Measurements from ENCODE around the gene NECAB3.
"Not testable (repeated sequence)": the region's sequence is repeated elsewhere in the genome, so short reads cannot be mapped to it uniquely, and the experiment has no call there.

The NECAB3 gene

GRCh38 chr20:33647603-33648395, 26.4 kb downstream of the NECAB3 start:
- Histone ChIP-seq H2AFZ (ENCODE audit: low read length) (no peak overlapping the region), H3K9me2 (replicated peaks; ENCODE audit: insufficient read depth, low read length) (no peaks in the 10 kb centered on the region), H3K79me2 (ENCODE audit: low read length) (no peaks in the 10 kb centered on the region), H3K4me3 (ENCODE audit: low read length) (no peak overlapping the region), H3F3A (ENCODE audit: insufficient read depth, low read length) (peaks cover 24% of the 10 kb centered on the region), H3K4me2 (ENCODE audit: low read depth, low read length) (peak overlapping the region; percentile 54), H3K27ac (ENCODE audit: low read length) (peak overlapping the region; percentile 65; the same call in 1 of the 2 replicates), H3K4me1 (ENCODE audit: low read length) (peaks cover 24% of the 10 kb centered on the region), H3K9me3 (replicated peaks; ENCODE audit: insufficient read depth, low read length) (no peaks in the 10 kb centered on the region), H3K27me3 (replicated peaks; ENCODE audit: insufficient read depth, low read length) (no peaks in the 10 kb centered on the region), H3K36me3 (replicated peaks; ENCODE audit: insufficient read depth, low read length) (no peaks in the 10 kb centered on the region; the same call in 1 of the 2 replicates), H3K9ac (ENCODE audit: low read length) (no peak overlapping the region; the same call in 1 of the 2 replicates), H4K20me1 (ENCODE audit: insufficient read depth, low read length) (no peaks in the 10 kb centered on the region)
- DNase-seq = peak; percentile 86
- TF ChIP-seq EZH2 (optimal IDR thresholded peaks at IDR 0.05; ENCODE audit: low read depth, low read length) (no peak), CTCF (IDR thresholded peaks at IDR 0.05; ENCODE audit: low read length) (0 out of 2 replicates have a peak, but pooled peaks have one; percentile 13), EZH2phosphoT487 (IDR thresholded peaks at IDR 0.05; ENCODE audit: low read length) (no peak)

- H3K27me3 ChIP-seq (replicated peaks; ENCODE audit: insufficient read depth, low read length); H3K79me2 ChIP-seq (ENCODE audit: low read length); H3K36me3 ChIP-seq (replicated peaks; ENCODE audit: insufficient read depth, low read length); H3K9me3 ChIP-seq (replicated peaks; ENCODE audit: insufficient read depth, low read length); H2AFZ ChIP-seq (ENCODE audit: low read length); H3K4me3 ChIP-seq (ENCODE audit: low read length); H3K9me2 ChIP-seq (replicated peaks; ENCODE audit: insufficient read depth, low read length); H4K20me1 ChIP-seq (ENCODE audit: insufficient read depth, low read length); DNase-seq; H3K9ac ChIP-seq (ENCODE audit: low read length): not testable (repeated sequence)
- peak overlapping the region; percentile 65; the same call in 1 of the 2 replicates for H3K27ac ChIP-seq (ENCODE audit: low read length)
- peak overlapping the region; percentile 54; the same call in 1 of the 2 replicates for H3K4me2 ChIP-seq (ENCODE audit: low read depth, low read length)
- peaks cover 24% of the 10 kb centered on the region for H3K4me1 ChIP-seq (ENCODE audit: low read length)
- H3F3A ChIP-seq (ENCODE audit: insufficient read depth, low read length) = peaks cover 24% of the 10 kb centered on the region
Observed at GRCh38 chr20:33646959-33647602, 27.1 kb downstream of the NECAB3 start.

GRCh38 chr20:33646191-33646590, 28.0 kb downstream of the NECAB3 start:
- H3K4me1 ChIP-seq (ENCODE audit: low read length) = peaks cover 24% of the 10 kb centered on the region
- no peaks in the 10 kb centered on the region for H3K27me3 ChIP-seq (replicated peaks; ENCODE audit: insufficient read depth, low read length)
- no peak overlapping the region for H3K4me2 ChIP-seq (ENCODE audit: low read depth, low read length)
- no peak overlapping the region for H3K27ac ChIP-seq (ENCODE audit: low read length)
- H3K36me3 ChIP-seq (replicated peaks; ENCODE audit: insufficient read depth, low read length) = no peaks in the 10 kb centered on the region; the same call in 1 of the 2 replicates
- H2AFZ ChIP-seq (ENCODE audit: low read length) = no peak overlapping the region
- H3K9me2 ChIP-seq (replicated peaks; ENCODE audit: insufficient read depth, low read length) = no peaks in the 10 kb centered on the region
- no peak for DNase-seq
- H3K9me3 ChIP-seq (replicated peaks; ENCODE audit: insufficient read depth, low read length) = no peaks in the 10 kb centered on the region
- H3F3A ChIP-seq (ENCODE audit: insufficient read depth, low read length) = peaks cover 24% of the 10 kb centered on the region
- no peak overlapping the region for H3K9ac ChIP-seq (ENCODE audit: low read length)
- H4K20me1 ChIP-seq (ENCODE audit: insufficient read depth, low read length) = no peaks in the 10 kb centered on the region
- H3K4me3 ChIP-seq (ENCODE audit: low read length) = no peak overlapping the region
- no peak for TF ChIP-seq EZH2phosphoT487 (IDR thresholded peaks at IDR 0.05; ENCODE audit: low read length)
- TF ChIP-seq EZH2 (optimal IDR thresholded peaks at IDR 0.05; ENCODE audit: low read depth, low read length) = no peak
- TF ChIP-seq CTCF (IDR thresholded peaks at IDR 0.05; ENCODE audit: low read length) = no peak
- H3K79me2 ChIP-seq (ENCODE audit: low read length) = no peaks in the 10 kb centered on the region

Measured in MM.1S (cell line).